Neural cell (in vitro differentiated cells): ENCODE results near the gene CISD2. TPM values are rescaled to one million over a fixed set of nuclear protein-coding genes. Genes with fewer than 3 reads are reported as not detected.
"Not testable (repeated sequence)": the region's sequence is repeated elsewhere in the genome, so short reads cannot be mapped to it uniquely, and the experiment has no call there.

ENCODE experiments used
- H2AFZ ChIP-seq: fragments of 200-600, 300-800 bp; sonication (generic), shearing (Covaris generic); 2 replicates; pipeline ENCODE4 v1.6.0; 2014; ENCODE audit warnings: low read depth, mild to moderate bottlenecking, antibody characterized with exemption, low read length, moderate library complexity
- H3F3A ChIP-seq: fragments of 200-600 bp; shearing (Covaris generic); 2 replicates; pipeline ENCODE4 v1.6.1; 2016; ENCODE audit warnings: mild to moderate bottlenecking, moderate library complexity, mixed read lengths, antibody characterized with exemption, low read length; ENCODE audit not compliant: insufficient read depth, poor library complexity, severe bottlenecking
- H3K27ac ChIP-seq: fragments of 200-600, 300-800 bp; sonication (generic), shearing (Covaris generic); 2 replicates; pipeline ENCODE4 v1.5.1; 2014; ENCODE audit warnings: mild to moderate bottlenecking, low read length, moderate library complexity
- H3K27me3 ChIP-seq: fragments of 300-800, 200-600 bp; sonication (generic), shearing (Covaris generic); 2 replicates; pipeline ENCODE4 v1.6.0; 2014; ENCODE audit warnings: mild to moderate bottlenecking, low read depth, low read length, moderate library complexity; ENCODE audit not compliant: insufficient read depth
- H3K36me3 ChIP-seq: fragments of 300-800, 200-600 bp; sonication (generic), shearing (Covaris generic); 2 replicates; pipeline ENCODE4 v1.5.1; 2014; ENCODE audit warnings: mild to moderate bottlenecking, antibody characterized with exemption, low read length, moderate library complexity; ENCODE audit not compliant: insufficient read depth
- H3K4me2 ChIP-seq: fragments of 300-800, 200-600 bp; sonication (generic), shearing (Covaris generic); 2 replicates; pipeline ENCODE4 v1.6.0; 2014; ENCODE audit warnings: mild to moderate bottlenecking, low read length
- H3K4me3 ChIP-seq: fragments of 300-800, 200-600 bp; sonication (generic), shearing (Covaris generic); 2 replicates; pipeline ENCODE4 v1.5.1; 2014; ENCODE audit warnings: mild to moderate bottlenecking, low read length, moderate library complexity
- H3K79me2 ChIP-seq: fragments of 200-600 bp; shearing (Covaris generic); replicated peaks from 2 replicates; pipeline ENCODE4 v1.6.0; 2014; ENCODE audit warnings: mild to moderate bottlenecking, low read length, moderate library complexity; ENCODE audit not compliant: insufficient read depth
- H3K9ac ChIP-seq: fragments of 300-800, 200-600 bp; sonication (generic), shearing (Covaris generic); 2 replicates; pipeline ENCODE4 v1.6.1; 2016; ENCODE audit warnings: mild to moderate bottlenecking, low read length, mixed read lengths
- H3K9me2 ChIP-seq: fragments of 200-600 bp; shearing (Covaris generic); 2 replicates; pipeline ENCODE4 v1.6.1; 2016; ENCODE audit warnings: mild to moderate bottlenecking, low read length, mixed read lengths; ENCODE audit not compliant: insufficient read depth
- H3K9me3 ChIP-seq: fragments of 200-600, 300-800 bp; sonication (generic), shearing (Covaris generic); 2 replicates; pipeline ENCODE4 v1.6.1; 2016; ENCODE audit warnings: mild to moderate bottlenecking, mixed run types, low read length, moderate library complexity, mixed read lengths
- H4K20me1 ChIP-seq: fragments of 200-600 bp; shearing (Covaris generic); 2 replicates; pipeline ENCODE4 v1.6.1; 2016; ENCODE audit warnings: mild to moderate bottlenecking, mixed run types; ENCODE audit not compliant: insufficient read depth
- CTCF ChIP-seq: fragments of 450-650 bp; IDR thresholded peaks from 2 replicates; pipeline ENCODE4 v1.5.1; 2014; ENCODE audit warnings: antibody characterized with exemption, mild to moderate bottlenecking, moderate library complexity; ENCODE audit not compliant: poor library complexity, severe bottlenecking
- EP300 ChIP-seq: fragments of 450-650 bp; conservative IDR thresholded peaks from 2 replicates; pipeline ENCODE4 v1.6.1; 2014; ENCODE audit warnings: antibody characterized with exemption, mild to moderate bottlenecking, moderate library complexity; ENCODE audit not compliant: poor library complexity, severe bottlenecking
- EZH2 ChIP-seq: fragments of 200-600, 300-800 bp; shearing (Covaris generic), sonication (generic); IDR thresholded peaks from 2 replicates; pipeline ENCODE4 v1.6.1; 2014; ENCODE audit warnings: antibody characterized with exemption, low read length, borderline replicate concordance, mild to moderate bottlenecking; ENCODE audit not compliant: insufficient read depth, poor library complexity, severe bottlenecking
- MXI1 ChIP-seq: fragments of 450-650 bp; conservative IDR thresholded peaks from 2 replicates; pipeline ENCODE4 v1.6.1; 2014; ENCODE audit warnings: antibody characterized with exemption, mild to moderate bottlenecking; ENCODE audit not compliant: poor library complexity, severe bottlenecking
- POLR2AphosphoS5 ChIP-seq: IDR thresholded peaks from 2 replicates; pipeline ENCODE4 v1.6.1; 2012
- RAD21 ChIP-seq: fragments of 450-650 bp; conservative IDR thresholded peaks from 2 replicates; pipeline ENCODE4 v1.6.1; 2014; ENCODE audit warnings: antibody characterized with exemption, mild to moderate bottlenecking, moderate library complexity
- REST ChIP-seq: IDR thresholded peaks from 2 replicates; pipeline ENCODE4 v1.6.1; 2012; ENCODE audit warnings: borderline replicate concordance
- SMC3 ChIP-seq: fragments of 450-650 bp; conservative IDR thresholded peaks from 2 replicates; pipeline ENCODE4 v1.6.1; 2014; ENCODE audit warnings: antibody characterized with exemption, mild to moderate bottlenecking, moderate library complexity; ENCODE audit not compliant: poor library complexity
- TAF1 ChIP-seq: IDR thresholded peaks from 2 replicates; pipeline ENCODE4 v1.6.1; 2012; ENCODE audit warnings: low read depth
- polyA plus RNA-seq: library from polyadenylated mRNA; depleted of rRNA; stranded (reverse); fragments of >200 nt; gene quantifications from 2 replicates; pipeline ENCODE4 v1.2.3, GENCODE V29; 2014

The CISD2 gene
- polyA plus RNA-seq, 1 donor from 2014 or later: 102 TPM

GRCh38 chr4:102901804-102902203, 33.0 kb downstream of the CISD2 start:
- H3K4me3 ChIP-seq: no peak overlapping the region
- H3K27ac ChIP-seq: no peak overlapping the region
- no peaks in the 10 kb centered on the region for H3F3A ChIP-seq
- TF ChIP-seq EZH2 (no peak), MXI1 (no peak), EP300 (no peak), TAF1 (no peak), REST (no peak), POLR2AphosphoS5 (no peak), RAD21 (no peak)
- no peaks in the 10 kb centered on the region for H3K9me3 ChIP-seq
- H3K36me3 ChIP-seq: no peaks in the 10 kb centered on the region
- H3K27me3 ChIP-seq: no peaks in the 10 kb centered on the region
- no peaks in the 10 kb centered on the region for H3K9me2 ChIP-seq
- no peaks in the 10 kb centered on the region for H4K20me1 ChIP-seq
- H2AFZ ChIP-seq: no peak overlapping the region
- no peaks in the 10 kb centered on the region for H3K79me2 ChIP-seq
- no peak overlapping the region for H3K4me2 ChIP-seq
- no peak overlapping the region for H3K9ac ChIP-seq

GRCh38 chr4:102918859-102919258, 50.1 kb downstream of the CISD2 start:
- no peak for TF ChIP-seq MXI1
- no peak for TF ChIP-seq REST
- TF ChIP-seq RAD21: no peak
- TF ChIP-seq TAF1: no peak
- TF ChIP-seq CTCF: no peak
- no peak for TF ChIP-seq EZH2
- no peak for TF ChIP-seq POLR2AphosphoS5
- TF ChIP-seq EP300: no peak
- TF ChIP-seq SMC3: no peak
- H3F3A ChIP-seq: no peaks in the 10 kb centered on the region
- H3K27me3 ChIP-seq: no peaks in the 10 kb centered on the region
- H3K27ac ChIP-seq: no peak overlapping the region
- H3K79me2 ChIP-seq: no peaks in the 10 kb centered on the region
- H4K20me1 ChIP-seq: no peaks in the 10 kb centered on the region
- no peaks in the 10 kb centered on the region for H3K36me3 ChIP-seq
- H3K9me3 ChIP-seq: no peaks in the 10 kb centered on the region
- H3K9ac ChIP-seq: no peak overlapping the region
- H2AFZ ChIP-seq: no peak overlapping the region
- H3K4me2 ChIP-seq: no peak overlapping the region
- no peak overlapping the region for H3K4me3 ChIP-seq
- no peaks in the 10 kb centered on the region for H3K9me2 ChIP-seq

GRCh38 chr4:102919697-102920096, 50.9 kb downstream of the CISD2 start:
- H3K9me3 ChIP-seq, H2AFZ ChIP-seq, H3K4me3 ChIP-seq, H3K27ac ChIP-seq, H3K9me2 ChIP-seq, H3K27me3 ChIP-seq, H3K79me2 ChIP-seq, H3K9ac ChIP-seq, H3K36me3 ChIP-seq, H3K4me2 ChIP-seq, H4K20me1 ChIP-seq, H3F3A ChIP-seq: not testable (repeated sequence)
